SU-DHL-6 (cell line): ENCODE results near the gene DNAH11.

Source experiments
- EZH2phosphoT487 ChIP-seq: fragments of 200-600 bp; sonication (generic), shearing (Covaris generic); conservative IDR thresholded peaks from 2 replicates; pipeline ENCODE4 v1.6.1; 2018; ENCODE audit warnings: mild to moderate bottlenecking, antibody characterized with exemption, low read length, moderate library complexity, mixed read lengths
- TF ChIP-seq, protein P1 (sequence below): fragments of 200-600 bp; sonication (generic); IDR thresholded peaks from one replicate; pipeline ENCODE4 v1.5.1; 2017; ENCODE audit warnings: antibody characterized with exemption, mild to moderate bottlenecking, low read length, moderate library complexity; ENCODE audit not compliant: insufficient read depth, poor library complexity, severe bottlenecking

DNA sequence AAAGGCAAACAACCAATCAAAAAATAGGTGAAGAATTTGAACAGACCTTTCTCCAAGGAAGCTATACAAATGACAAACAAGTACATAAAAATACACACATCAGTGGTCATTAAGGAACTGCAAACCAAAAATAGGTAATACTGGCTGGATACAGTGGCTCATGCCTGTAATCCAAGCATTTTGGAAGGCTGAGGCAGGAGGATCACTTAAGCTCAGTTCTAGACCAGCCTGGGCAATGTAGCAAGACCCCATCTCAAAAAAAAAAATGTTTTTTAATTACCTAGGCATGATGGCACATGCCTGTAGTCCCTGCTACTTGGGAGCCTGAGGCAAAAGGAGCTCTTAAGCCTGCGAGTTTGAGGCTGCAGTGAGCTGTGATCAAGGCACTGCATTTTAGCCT lies 383.6 kb downstream of the DNAH11 start:
- TF ChIP-seq, protein P1, sequence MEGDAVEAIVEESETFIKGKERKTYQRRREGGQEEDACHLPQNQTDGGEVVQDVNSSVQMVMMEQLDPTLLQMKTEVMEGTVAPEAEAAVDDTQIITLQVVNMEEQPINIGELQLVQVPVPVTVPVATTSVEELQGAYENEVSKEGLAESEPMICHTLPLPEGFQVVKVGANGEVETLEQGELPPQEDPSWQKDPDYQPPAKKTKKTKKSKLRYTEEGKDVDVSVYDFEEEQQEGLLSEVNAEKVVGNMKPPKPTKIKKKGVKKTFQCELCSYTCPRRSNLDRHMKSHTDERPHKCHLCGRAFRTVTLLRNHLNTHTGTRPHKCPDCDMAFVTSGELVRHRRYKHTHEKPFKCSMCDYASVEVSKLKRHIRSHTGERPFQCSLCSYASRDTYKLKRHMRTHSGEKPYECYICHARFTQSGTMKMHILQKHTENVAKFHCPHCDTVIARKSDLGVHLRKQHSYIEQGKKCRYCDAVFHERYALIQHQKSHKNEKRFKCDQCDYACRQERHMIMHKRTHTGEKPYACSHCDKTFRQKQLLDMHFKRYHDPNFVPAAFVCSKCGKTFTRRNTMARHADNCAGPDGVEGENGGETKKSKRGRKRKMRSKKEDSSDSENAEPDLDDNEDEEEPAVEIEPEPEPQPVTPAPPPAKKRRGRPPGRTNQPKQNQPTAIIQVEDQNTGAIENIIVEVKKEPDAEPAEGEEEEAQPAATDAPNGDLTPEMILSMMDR: no peak
- no peak for TF ChIP-seq EZH2phosphoT487
